Fibroblast of skin of left quadriceps (primary cell): ENCODE measurements around the gene TAOK1.
"Not testable (repeated sequence)": the region's sequence is repeated elsewhere in the genome, so short reads cannot be mapped to it uniquely, and the experiment has no call there.

ENCODE experiments used
- DNase-seq, 2 experiments: peaks; one replicate each; pipeline ENCODE4 v3.0.0-alpha.2; 2013; ENCODE audit warnings: low read depth in 2 of 2

The TAOK1 gene

DNA sequence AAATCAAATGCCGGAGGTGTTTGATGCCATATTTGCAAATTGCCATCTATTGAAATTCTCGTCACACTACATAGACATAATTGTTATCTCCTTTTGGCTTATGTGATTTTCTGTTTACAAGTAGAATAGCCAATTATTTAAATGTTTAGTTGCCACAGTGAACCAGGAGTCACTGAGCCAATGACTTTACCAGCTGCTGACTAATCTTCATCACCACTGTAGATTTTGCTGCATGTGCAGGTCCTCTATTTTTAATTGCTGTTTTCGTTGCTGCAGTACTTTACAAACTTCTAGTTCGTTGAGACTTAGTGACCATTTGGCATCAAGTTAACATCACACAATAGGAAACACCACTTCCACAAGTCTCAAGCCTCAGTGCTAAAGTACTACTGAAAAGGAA, 153.9 kb downstream of the TAOK1 start:
- no peak for DNase-seq

DNA sequence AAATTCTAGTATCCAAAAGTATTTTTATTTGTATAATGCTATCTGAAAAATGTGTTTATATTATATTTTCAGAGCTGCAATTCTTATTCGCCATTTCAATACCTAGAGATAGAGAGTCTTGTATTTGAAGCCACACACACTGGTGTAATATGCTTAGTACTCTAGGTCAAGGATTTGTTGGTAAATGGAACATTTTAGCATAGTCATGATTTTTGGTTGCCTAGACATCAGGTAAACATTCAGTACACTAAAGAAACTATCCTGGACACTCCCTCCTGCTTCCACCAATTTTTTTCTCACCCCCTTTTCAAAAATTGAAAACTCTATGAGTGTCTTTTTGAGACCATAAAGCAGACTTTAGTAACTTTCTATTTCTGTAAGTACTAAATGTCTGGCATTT, 155.9 kb downstream of the TAOK1 start:
- no peak for DNase-seq

DNA sequence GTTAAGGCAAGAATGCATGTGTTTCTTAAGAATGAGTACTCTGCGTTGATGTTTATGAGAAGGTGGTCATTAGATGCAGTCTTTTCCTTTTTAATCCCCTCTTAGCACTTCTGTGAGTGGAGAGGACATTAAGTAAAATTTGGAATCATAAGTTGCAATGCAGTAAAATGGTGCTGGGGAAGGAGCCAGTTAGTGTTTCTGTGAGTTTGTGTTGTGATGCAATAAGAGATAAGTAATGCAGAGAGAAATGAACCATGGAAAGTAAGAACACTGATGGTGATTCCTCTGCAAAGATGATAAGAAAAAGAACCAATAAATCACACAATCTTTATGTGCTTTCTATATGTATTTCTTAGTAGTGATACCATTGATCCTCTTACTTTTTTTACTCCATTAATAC, 156.7 kb downstream of the TAOK1 start:
- no peak for DNase-seq

DNA sequence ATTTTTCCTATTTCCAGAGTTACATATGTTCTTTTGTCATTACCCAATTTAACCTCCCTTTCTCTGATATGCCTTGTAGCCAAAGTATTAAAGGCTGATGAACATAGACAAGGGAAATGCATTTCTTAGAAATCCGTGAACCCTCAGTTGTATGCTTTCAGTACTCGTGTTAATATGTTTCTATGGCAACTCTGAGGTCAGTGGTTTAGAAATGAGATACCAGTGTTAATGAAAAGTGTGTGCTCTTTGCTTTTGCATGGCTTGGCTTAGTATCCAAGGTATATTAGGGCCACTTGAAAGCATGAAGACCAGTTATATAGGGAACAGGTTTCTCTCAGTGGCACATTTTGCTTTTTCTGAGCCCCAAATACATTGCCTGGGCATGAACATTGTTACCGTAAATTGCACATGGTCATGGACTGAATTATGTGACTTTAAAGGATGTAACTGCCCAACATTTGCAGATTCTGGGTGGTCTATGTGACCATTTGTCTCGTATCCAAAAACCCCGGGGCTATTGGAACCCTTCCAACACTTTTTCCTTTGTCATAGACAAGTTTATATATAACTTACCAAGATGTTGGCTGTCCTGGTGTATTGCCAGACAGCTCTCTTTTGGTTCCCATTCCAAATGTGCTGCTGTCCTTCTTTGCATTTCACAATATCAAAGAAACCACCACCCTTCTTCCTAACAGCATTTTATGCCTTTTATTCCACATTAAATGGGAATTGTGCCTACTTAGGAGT, 159.2 kb downstream of the TAOK1 start:
- no peak for DNase-seq

DNA sequence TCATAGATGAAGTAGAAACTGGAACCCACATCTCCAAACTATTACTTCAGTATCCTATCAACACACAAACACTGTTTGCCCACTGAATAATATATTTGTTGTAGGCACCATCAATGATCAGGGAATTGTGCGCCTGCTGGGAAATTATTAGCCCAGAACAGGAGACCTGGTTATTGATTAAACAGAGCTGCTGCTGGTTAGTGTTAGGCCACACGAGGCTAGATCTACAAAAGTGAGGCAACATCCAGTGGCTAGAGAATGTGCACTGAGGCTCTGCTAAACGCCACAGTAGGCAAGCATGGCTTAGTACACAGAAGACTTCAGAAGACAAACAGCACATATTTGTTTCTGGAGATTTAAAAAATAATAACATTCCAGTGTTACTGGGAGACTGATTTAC, 165.7 kb downstream of the TAOK1 start:
- DNase-seq, result no peak

DNA sequence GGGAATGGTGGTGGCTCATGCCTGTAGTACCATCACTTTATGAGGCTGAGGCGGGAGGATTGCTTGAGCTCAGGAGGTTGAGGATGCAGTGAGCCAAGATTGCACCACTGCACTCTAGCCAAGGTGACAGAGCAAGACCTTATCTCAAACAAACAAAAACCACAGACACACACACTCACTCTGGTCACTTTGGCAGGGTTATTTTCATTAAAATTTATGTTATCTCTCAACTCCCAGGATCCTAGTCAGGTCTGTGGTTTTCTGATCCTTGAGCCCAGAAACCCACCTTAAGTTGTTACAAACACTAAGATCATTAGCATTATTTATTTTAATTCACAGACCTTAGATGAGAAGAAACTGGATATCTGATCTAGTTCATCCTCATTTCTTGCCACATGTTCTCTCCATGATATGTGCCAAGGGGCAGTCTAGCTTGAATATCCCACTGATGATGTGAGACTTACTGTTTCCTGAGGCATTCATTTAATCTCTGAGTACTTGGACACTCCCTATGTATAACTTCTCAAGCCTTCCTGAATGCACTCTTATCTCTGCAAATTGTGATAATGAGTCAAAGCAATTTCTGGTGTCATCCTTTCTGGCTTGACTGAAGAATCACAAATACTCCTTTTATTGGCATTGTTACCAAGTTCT, 167.0 kb downstream of the TAOK1 start:
- no peak for DNase-seq

DNA sequence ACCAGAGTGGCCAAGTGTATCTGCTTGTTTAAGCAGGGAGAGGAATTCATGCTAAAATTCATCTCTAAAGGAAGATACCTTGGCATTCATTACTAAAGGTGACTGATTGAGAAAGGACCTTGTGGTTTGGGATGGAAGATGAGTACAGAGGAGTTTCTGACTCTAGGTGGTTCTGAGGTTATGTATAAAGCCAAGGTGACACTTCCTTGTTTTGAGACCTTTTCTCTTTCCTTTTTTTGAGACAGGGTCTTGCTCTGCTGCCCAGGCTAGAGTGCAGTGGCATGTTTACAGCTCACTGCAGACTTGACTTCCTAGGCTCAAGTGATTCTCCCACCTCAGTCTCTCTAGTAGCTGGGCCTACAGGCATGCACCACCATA, 167.6 kb downstream of the TAOK1 start:
- DNase-seq, result no peak

DNA sequence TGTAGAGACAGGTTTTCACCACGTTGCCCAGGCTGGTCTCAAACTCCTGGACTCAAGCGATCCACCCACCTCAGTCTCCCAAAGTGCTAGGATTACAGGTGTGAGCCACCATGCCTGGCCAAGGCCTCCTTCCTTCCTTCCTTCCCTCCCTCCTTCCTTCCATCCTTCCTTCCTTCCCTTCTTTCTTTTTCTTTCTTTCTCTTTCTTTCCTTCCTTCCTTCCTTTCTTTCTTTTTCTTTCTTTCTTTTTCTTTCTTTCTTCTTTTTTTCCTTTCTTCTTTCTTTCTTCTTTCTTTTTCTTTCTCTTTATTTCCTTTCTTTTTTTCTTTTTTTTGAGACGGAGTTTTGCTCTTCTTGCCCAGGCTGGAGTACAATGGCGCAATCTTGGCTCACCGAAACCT, 168.0 kb downstream of the TAOK1 start:
- DNase-seq, result not testable (repeated sequence)

DNA sequence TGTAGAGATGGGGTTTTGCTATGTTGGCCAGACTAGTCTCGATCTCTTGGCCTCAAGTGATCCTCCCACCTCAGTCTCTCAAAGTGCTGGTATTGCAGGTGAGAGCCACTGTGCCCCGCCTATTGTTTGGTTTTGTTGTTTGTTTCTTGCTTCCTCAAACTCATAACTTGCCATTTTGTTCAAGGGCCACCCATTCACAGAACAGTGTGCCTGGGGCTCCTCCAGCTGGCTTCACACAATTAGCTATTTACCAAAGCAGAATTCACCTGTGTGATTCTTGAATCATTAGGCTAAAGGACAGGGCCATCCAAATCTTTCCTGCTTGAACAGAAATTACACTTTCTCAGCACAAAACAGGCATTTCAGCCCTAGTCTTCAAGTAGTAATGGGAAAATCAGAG, 169.5 kb downstream of the TAOK1 start:
- no peak for DNase-seq

DNA sequence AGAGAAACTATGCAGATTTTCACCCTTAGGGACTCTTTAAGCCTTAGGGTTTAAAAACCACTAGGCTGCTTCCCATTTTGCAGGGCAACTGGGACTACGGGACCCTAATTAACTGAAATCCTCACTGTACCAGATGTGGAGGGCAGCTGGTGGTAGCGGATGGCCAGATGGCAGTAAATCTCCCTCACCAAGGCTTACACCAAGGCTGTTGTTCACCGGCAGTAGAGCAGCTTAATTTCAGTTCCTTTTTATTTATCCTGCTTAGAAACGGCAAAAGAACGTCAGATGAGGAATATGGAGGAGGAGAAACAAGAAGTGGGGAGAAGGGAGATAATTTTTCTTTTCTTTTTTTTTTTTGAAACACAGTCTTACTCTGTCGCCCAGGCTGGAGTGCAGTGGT, 170.2 kb downstream of the TAOK1 start:
- DNase-seq, result no peak

DNA sequence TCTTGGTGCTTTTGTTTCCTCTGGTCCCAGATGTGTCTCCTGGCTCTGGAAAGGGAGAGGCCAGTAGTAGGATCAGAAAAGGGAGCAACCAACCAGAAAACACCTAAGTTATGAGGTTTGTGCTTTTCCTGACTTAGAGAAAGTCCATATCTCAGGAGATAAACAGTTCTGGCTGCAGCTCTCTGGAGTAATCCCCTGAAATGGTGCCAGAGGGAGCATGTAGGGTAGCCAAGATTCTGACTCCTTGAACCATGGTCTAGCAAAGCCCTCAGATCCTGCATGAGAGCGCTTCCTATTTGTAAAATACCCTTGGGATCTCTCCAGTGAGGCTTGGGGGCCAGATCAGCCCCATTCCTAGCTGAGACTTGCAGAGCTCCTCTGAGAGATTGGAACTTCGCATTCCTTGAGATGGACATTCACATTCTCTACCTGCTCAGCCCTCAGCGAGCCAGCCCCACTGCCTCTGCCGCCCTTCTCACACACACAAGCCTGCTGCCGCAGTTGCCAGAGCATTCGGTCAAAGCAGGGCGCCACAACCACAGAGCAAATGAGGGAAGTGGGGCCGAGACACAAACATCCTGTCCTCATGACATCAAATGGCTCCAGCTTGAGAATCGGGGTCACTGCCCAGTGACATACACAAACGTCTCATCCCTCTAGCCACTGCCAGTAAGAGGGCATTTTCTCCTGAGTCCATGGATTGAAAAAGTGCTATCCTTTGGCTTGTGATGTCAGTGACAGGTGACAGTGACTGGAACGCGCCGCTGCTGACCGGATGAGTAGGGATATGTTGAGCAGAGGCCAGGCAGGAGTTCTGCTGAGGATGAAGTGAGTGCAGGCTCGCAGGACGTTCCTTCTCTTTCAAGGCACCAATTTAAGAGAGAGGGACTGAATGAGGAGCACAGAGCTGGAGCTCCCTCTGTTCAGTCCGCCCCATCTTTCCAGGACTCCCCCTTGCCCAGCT, 171.7 kb downstream of the TAOK1 start:
- no peak for DNase-seq

DNA sequence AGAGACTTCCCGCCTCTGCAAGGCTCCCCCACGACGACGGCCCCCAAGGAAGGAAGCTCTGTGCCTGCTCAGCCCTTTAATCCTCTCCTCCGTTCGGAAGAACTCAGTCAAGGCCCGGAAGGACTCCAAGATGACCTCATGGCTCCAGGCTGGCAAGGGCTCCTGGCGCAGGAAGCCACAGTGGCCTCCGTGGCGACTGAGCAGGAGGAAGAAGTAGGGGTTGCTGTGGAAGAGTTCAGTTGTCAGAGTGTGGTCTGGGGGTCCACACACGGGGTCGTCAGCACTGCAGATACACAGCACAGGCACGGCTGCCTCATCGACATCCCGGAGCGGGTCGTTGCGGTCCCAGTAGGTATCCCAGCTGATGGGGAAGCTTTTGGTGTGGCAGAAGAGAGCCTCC, 172.5 kb downstream of the TAOK1 start:
- DNase-seq, result no peak

DNA sequence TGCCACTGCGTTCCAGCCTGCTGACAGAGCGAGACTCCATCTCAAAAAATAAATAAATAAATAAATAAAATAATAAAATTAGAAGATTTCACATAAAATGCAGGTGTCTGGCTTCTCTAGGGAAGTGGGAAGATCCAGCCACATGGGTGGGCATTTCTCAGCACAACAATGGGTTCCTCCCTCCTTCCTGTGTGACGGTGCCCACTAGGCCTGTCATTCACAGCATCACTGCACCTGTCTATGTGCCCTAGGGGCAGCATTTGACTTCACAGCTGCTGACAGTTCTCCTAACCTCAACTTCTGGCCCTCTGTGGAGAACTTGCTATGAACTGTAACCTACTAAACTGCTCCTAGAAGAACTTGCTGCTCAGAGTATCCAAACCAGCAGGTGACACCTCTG, 173.7 kb downstream of the TAOK1 start:
- DNase-seq, result no peak

DNA sequence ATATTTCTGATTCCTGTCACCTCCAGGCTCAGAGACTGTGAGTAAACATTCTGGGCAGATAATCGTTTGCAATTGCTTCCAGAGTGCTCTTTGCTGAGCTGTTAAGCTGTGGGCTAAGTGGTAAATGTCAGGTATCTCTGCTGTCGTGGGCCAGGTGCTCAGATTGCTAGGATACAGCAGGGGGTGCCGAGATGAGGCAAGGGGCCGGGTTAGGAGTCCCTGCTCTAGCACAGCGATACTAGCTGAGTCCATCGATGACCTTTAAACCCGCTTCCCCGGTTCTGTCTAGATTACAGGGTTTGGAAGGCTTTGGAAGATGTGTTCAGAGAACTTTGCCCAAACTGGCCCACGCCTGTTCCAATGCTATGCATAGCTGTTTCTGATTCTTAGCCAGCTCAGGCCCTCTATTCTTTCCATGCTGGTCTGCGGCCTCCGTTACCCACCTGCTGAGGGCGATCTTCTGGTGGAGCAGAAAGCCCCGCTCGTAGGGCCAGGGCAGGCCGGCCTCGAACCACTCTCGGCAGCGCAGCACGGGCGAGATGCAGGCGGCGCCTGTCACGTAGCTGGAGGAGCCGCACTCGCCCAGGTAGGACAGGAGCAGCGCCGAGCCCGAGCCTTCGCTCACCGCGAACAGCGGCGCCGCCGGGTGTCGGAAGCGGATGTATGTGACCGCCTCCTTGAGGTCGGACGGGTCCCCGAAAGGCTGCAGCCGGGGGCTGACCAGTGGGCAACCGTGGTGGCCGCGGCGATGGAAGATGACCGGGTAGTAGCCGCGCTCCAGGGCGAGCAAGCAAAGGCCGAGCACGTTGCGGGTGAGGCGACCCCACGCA, 175.7 kb downstream of the TAOK1 start:
- no peak for DNase-seq

DNA sequence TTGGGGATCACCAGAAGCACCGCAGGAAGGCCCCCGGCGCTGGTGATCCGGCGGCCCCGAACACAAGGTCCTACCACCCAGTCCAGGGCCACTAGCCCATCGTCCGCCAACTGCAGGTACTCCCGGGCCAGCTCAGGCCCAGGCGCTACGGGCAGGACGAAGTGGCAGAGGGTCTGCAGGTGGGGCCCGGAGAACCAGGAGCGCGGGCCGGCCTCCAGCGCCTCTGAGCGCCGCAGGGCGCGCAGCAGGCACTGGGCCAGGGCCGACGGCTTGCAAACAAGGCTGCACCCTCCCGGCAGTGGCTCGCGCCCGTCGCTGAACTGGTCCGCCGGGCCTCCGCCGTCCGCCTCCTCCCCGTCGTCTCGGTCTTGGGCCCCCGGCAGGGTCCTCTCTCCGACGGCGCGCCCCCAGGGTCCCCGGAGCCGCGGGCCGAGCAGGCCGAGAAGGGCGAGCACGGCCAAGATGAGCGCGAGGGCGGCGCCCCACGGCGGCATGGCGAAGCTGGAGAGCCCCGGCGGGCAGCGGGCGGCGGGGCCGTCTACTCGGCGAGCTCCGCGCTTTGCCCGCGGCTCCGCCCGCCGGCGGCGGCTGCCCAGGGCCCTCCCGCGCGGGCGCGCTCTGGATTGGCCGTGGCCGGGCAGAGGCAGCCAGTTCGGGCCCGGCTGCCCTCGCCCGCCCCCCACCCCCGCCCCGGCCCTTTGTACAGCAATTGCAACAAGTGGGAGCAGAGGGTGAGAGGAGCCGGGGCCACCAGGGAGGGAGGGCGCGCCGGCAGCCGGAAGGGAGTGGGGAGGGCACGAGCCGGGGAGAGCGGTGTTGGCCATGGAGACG, 176.5 kb downstream of the TAOK1 start, which contains the start of gene ABHD15:
Gene ABHD15 (minus strand): TSS at position 565 of the 831 bp plus-strand sequence. CDS start 71 bp downstream, at position 494.
- no peak for DNase-seq

DNA sequence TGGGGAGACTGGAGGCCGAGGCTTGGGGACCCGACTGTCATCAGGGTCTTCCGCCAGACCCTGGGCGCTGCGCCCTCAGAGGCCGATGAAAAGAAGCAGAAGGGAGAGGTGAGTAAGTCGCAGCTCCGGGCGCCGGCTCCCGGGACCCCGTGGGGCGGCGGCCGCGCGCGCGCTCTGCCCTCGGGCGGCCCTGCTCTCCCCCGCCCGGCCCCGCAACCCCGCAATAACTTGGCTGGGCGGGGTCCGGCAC, 177.1 kb downstream of the TAOK1 start:
- DNase-seq, result no peak

DNA sequence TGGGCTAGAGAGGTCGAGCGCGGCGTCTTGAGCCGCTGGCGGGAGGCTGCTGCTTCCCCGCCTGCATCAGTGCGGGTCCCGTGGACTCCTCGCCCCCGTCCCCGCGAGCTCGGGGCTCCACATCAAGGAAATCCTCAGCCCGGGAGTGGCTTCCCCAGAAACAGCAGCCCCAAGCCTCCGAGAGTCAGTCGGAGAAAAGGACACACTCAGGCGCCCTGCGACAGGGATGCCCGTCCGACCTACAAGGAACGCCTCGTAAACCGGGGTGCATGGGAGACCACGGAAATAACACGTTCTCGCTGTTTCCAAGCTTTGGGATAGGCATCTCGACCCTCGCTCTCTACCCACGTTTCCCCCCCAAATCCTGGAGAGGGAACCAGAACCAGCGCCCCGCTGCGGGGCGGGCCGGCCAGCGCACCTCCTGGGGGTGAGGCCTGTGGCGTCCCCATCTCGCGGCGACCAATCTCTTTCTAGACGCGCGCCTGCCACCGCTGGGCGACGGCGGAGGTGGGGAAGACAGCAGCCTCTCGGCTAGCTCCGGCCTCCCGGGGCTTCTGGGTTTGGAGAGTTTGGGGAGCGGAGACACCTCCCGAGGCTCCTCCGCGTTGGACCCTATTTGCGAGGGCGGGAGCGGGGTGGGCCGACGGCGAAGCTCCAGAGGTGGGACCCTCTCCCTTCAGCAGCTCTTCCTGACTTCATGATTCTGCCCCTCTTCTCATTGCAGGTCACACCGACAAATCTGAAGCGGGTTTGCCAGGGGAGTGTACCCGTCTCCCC, 177.6 kb downstream of the TAOK1 start:
- DNase-seq, result no peak

DNA sequence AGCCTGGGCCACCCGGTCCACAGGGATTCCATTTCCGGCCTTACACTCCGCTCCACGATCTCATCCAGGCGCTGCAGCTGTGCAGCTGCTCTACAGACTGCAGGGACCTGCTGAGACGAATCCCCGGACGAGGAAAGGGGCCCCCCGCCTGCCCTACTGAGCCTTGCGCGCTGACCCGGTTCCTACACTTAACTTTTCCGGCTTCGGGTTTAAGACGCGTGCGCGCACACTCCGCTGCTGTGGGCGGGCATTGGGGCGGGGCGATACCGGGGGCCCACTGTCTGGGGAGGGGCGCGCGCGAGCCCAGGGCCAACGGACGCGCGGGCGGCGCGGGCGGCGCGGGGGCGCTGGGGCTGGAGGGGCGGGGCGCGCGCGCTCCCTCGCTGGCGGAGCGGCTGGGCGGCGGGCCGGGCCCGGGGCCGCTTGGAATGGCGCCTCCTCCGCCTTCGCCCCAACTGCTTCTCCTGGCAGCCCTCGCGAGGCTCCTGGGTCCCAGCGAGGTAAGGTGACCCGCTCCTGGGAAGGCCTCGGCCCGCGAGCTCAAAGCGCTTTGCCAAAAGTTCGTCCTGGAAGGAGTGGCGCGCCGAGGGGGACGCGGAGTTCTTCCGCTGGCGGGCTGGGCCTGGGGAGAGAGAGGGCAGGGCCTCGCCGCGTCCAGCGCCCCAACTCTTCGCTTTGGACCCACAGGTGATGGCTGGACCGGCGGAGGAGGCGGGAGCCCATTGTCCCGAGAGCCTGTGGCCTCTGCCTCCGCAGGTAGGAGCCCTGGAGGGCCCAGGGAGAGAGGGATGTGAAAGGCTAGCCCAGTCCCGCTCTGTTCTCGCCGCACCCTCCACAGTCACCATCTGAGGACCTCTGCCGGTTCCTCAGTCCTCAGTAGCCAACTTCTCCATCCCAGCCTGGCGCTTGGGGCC, 178.4 kb downstream of the TAOK1 start, which contains the start of gene TP53I13:
Gene TP53I13 (plus strand): TSS at position 371 of the 914 bp plus-strand sequence. CDS start 58 bp downstream, at position 429.
- DNase-seq, result peak; percentile 66 to 68
